OCI-LY1 (cell line): ENCODE results near the gene CHP2.

Experiments used
- EZH2 ChIP-seq: fragments of 200-600 bp; sonication (generic), shearing (Covaris generic); IDR thresholded peaks from 2 replicates; pipeline ENCODE4 v1.8.0; 2017; ENCODE audit warnings: borderline replicate concordance, mixed run types, mild to moderate bottlenecking, antibody characterized with exemption, low read length, moderate library complexity, mixed read lengths
- TF ChIP-seq, protein P1 (sequence below): fragments of 200-600 bp; sonication (generic), shearing (Covaris generic); IDR thresholded peaks from 2 replicates; pipeline ENCODE4 v1.5.1; 2017; ENCODE audit warnings: mild to moderate bottlenecking, antibody characterized with exemption, low read length, moderate library complexity, mixed read lengths

- TF ChIP-seq, protein P1, sequence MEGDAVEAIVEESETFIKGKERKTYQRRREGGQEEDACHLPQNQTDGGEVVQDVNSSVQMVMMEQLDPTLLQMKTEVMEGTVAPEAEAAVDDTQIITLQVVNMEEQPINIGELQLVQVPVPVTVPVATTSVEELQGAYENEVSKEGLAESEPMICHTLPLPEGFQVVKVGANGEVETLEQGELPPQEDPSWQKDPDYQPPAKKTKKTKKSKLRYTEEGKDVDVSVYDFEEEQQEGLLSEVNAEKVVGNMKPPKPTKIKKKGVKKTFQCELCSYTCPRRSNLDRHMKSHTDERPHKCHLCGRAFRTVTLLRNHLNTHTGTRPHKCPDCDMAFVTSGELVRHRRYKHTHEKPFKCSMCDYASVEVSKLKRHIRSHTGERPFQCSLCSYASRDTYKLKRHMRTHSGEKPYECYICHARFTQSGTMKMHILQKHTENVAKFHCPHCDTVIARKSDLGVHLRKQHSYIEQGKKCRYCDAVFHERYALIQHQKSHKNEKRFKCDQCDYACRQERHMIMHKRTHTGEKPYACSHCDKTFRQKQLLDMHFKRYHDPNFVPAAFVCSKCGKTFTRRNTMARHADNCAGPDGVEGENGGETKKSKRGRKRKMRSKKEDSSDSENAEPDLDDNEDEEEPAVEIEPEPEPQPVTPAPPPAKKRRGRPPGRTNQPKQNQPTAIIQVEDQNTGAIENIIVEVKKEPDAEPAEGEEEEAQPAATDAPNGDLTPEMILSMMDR: no peak
- TF ChIP-seq EZH2: no peak
Observed at GRCh38 chr16:23771642-23772041, 16.8 kb downstream of the CHP2 start.
